ENCODE data around the gene KCNQ4.
A peak's percentile ranks its signal among the peaks of the same experiment; 100 is the strongest.

Gene KCNQ4

DNA sequence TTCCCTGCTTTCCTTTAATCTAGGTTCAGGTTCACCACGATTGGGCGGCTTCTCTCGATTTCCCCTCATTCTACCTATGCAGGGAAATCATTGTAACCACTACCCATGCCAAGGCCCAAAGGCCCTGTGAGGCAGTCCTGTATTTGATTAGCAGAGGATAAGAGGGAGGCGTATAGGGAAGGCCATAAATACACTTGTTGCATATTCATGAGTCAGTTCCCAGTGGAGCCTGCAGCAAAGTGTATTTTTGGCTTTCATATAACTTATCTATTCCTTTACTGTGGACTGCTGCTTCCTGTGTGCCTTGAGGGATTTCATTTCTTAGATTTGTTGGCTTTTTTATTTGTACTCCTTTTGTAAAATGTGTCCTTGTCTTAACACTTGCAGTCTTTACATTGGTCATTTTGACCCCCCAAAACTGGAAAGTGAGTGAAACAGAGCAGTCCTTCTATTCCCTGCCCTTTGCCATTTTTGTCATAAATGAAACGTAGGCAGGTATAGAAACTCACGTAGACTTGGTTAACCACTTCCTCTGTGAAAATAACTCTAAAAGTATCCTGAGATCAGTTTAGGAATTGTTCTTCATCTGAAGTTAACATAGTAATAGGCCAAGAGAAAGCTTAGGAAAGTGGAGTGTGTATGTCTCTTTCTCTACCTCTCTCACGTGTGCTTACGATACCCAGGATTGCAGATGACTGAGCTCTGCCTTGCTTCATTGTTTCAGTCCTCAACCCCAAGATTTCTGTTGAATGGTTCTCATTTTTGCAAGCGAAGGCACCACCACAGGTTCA lies 19.6 kb upstream of the KCNQ4 start:
- peak overlapping the region; percentile 36; the same call in 1 of the 2 replicates for H3K4me3 ChIP-seq (ENCODE audit: low read length)
- TF ChIP-seq ZNF274 (IDR thresholded peaks at IDR 0.05; ENCODE audit: low read depth, low read length): no peak

DNA sequence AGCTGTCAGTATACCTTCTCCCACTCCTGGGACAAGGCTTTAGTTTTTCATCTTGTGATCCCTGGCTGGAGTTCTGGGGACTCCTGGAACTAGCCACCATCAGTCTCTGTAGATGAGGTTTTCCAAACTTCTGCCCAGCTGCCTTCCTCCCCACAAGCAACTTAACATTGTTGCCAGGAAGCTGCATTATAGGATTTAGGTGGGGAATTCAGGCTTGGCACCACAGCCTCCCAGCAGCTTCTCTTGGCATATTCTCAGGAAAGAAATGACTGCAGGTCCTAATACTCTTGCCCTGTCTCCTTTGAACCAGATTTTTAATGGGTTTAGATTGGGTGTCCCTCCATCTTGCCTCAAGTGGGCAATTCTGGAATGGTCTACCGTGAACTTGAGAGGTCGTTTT lies 18.6 kb upstream of the KCNQ4 start:
- TF ChIP-seq ZNF274 (IDR thresholded peaks at IDR 0.05; ENCODE audit: low read depth, low read length): no peak
- no peak overlapping the region for H3K4me3 ChIP-seq (ENCODE audit: low read length)

GRCh38 chr1:40766017-40766416 lies 17.6 kb upstream of the KCNQ4 start:
- TF ChIP-seq ZNF274 (IDR thresholded peaks at IDR 0.05; ENCODE audit: low read depth, low read length): no peak
- H3K4me3 ChIP-seq (ENCODE audit: low read length): no peak overlapping the region

DNA sequence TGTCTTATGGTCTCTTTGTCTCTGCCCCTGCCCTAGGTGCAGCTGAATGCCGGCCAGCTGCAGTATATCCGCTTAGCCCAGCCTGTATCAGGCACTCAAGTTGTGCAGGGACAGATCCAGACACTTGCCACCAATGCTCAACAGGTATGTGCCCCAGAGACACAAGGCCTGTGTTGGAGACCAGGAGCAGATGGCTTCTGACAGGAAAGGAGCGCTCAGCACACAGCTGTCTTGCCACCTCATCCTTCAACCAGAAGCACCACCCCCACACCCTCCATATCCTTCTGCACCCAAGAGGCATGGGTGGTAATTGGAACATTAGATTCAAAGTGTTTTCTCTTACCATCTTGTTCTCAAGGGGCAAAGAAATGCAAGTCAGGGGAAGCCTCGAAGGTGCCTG lies 17.0 kb upstream of the KCNQ4 start:
- no peak for TF ChIP-seq ZNF274 (IDR thresholded peaks at IDR 0.05; ENCODE audit: low read depth, low read length)
- no peak overlapping the region for H3K4me3 ChIP-seq (ENCODE audit: low read length)

GRCh38 chr1:40768146-40768990 lies 15.2 kb upstream of the KCNQ4 start:
- H3K4me3 ChIP-seq (ENCODE audit: low read length): no peak overlapping the region
- TF ChIP-seq ZNF274 (IDR thresholded peaks at IDR 0.05; ENCODE audit: low read depth, low read length): no peak

DNA sequence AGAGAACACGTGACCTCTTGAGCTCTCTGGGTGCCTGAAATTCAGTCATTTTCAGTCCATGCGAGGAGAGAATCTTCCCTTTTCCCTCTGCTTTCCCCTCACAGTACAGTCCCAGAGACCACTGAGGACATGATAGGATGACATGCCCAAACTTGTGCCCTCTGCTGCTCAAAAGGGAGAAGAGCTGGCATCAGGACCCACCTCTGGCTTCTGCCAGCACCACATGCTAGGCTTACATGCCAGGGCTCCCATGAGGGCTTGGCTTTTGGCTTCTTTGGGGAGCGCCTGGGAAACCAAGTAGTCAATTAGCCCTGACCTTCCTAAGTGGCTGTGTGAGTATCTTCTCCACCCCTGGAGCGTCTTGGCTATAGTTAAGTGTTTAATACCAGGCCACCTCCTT lies 13.8 kb upstream of the KCNQ4 start:
- no peak overlapping the region for H3K4me3 ChIP-seq (ENCODE audit: low read length)
- TF ChIP-seq ZNF274 (IDR thresholded peaks at IDR 0.05; ENCODE audit: low read depth, low read length): no peak

DNA sequence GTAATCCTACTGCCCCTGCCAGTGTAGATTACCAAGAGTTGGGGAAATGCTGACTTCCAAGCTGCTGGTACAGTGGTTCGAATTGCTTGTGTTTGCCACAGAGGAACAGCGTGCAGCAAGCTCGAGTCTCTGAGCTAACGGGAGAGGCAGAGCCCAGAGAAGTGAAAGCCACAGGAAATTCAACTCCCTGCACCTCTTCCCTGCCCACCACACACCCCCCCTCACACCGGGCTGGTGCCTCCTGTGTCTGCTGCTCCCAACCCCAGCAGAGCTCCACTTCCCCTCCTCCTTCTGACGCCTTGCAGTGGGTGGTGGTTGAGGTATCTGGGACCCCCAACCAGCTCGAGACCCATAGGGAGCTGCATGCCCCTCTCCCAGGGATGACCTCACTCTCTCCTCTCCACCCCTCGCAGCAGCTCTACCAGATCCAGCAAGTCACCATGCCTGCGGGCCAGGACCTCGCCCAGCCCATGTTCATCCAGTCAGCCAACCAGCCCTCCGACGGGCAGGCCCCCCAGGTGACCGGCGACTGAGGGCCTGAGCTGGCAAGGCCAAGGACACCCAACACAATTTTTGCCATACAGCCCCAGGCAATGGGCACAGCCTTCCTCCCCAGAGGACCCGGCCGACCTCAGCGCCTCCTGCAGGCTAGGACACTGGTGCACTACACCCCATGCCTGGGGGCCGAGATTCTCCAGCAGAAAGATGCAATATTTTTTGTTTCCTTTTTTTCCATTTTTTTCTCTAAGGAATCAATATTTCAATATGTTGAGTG lies 13.1 kb upstream of the KCNQ4 start:
- TF ChIP-seq ZNF274 (IDR thresholded peaks at IDR 0.05; ENCODE audit: low read depth, low read length): no peak
- H3K4me3 ChIP-seq (ENCODE audit: low read length): no peak overlapping the region

DNA sequence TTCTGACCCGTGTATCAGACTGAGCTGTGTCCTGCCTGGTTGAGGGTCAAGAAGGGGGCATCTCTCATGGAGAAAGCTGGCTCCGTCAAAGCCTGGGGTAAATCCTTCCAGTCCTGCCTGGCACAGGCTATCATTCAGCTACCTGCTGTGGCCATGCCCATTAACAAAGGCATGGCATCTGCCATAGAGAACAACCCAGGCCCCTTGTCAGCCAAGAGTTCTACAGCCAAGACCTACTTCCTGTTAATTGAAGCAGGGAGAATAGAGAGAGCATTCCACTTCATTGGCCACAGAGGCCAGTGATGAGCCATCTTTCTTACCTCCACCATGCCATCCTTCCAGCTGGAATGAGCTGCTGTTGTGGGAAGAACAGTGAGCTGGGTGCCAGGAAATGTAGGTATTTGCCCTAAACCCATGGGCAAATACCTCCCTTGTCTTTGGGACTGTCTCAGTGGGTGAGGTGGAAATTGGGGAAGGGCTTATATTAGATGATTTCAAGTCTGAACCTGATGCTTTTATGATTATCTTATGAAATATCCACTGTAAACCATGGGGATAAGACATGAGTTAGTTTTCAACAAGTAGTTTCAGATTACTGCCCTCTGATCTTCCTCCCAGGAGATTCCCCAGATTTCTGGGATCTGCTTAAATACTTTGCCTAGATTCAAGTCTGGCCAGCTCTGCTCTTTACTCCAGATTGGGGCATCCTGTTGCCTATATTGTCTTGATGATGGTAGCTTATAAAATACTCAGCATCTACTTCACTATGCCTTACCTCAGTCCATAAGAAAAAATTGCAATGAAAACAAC lies 11.2 kb upstream of the KCNQ4 start:
- no peak overlapping the region for H3K4me3 ChIP-seq (ENCODE audit: low read length)
- TF ChIP-seq ZNF274 (IDR thresholded peaks at IDR 0.05; ENCODE audit: low read depth, low read length): no peak

DNA sequence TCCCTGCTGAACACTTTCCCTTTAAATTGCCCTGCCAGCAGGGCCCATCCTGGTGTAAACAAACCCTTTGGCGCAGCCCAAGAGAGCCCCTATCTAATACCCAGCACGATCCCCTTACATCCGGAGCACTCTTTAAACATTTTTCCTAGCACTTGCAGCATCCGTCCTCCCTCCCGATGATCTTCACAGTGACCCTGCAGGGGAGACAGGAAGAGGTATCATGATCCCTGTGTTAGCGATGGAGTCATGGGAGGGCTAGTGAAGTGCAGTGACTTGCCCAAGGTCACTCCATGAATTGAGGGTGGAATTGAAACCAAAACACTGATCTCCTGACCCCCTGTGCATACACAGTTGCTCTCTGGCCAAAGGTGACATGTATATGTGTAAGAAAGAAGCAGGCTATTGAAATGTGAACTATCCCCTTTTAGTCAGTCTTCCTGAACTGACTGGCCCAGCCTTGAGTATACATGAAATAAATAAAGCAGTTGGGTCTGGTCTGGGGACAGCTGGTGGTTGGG lies 9.8 kb upstream of the KCNQ4 start:
- no peak overlapping the region for H3K4me3 ChIP-seq (ENCODE audit: low read length)
- no peak for TF ChIP-seq ZNF274 (IDR thresholded peaks at IDR 0.05; ENCODE audit: low read depth, low read length)

- no peak for TF ChIP-seq ZNF274 (IDR thresholded peaks at IDR 0.05; ENCODE audit: low read depth, low read length)
These were observed 9.2 kb upstream of the KCNQ4 start for GRCh38 chr1:40774266-40774998.

DNA sequence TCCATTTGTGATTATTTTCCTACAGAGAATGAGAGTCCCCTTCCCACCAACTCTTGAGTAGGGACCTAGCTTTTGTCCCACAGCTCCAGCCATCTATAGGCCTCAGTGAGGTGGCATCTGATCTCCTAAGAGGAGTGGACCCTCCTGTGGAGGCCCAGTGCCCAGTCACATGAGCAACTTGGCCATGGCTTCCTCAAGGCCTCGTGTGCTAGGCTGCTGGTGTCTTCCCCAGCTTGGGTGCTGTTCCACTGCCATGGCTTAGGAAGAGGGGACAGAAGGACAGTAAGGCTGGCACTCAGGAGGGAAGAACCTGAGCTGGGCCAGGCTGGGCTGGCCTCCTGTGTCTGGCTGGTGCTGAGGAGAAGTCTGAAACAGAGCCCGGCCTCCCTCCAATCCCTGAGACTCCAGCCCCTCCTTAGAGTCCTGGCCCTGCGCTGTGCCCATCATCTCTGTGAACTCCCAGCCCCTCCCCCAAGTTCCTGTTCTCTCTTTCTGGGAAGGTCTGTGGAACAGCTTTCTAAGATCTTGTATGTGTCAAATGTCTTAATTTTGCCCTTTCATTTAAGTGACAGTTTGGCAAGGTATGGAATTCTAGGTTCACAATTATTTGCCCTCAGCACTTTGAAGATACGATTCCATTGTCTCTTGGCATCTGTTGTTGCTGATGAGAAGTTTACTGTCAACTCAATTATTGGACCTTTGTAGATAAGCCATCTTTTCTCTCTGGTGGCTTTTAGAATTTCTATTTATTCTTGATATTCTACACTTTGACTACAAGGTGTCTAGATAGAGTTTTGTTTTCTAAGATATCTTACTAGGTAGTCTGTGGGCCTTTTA lies 7.1 kb upstream of the KCNQ4 start:
- TF ChIP-seq ZNF274 (IDR thresholded peaks at IDR 0.05; ENCODE audit: low read depth, low read length): no peak
- H3K4me3 ChIP-seq (ENCODE audit: low read length): no peak overlapping the region

More at GRCh38 chr1:40774266-40774998, 9.2 kb upstream of the KCNQ4 start:
- no peak overlapping the region for H3K4me3 ChIP-seq (ENCODE audit: low read length)

Data from GM08714 (cell line).